GM23338 (cell line): ENCODE measurements around the gene EIF3J. TPM values are rescaled to one million over a fixed set of nuclear protein-coding genes. Genes with fewer than 3 reads are reported as not detected.

Source experiments
- polyA plus RNA-seq: library from polyadenylated mRNA; unstranded; fragments of >200 nt; fragmentation: Nextera tagmentation; extraction: Ambion mirVana; gene quantifications from 2 replicates; pipeline ENCODE4 v1.2.1, GENCODE V29; 2016
- total RNA-seq: library from RNA; depleted of rRNA; stranded (reverse); fragments of >200 nt; shearing (Covaris generic); gene quantifications from 2 replicates; pipeline ENCODE4 v1.2.3, GENCODE V29; 2014; rRNA removed

The EIF3J gene
- total and polyA plus RNA-seq, 2 experiments from 2014 or later: 62.7 to 66.6 TPM

Other genes starting within 250 kb of the EIF3J start
- 50.4 and 53.4 TPM in 2 replicates for gene GOLM2, start 248.4 kb upstream of the EIF3J start, total RNA-seq
- gene GOLM2, start 248.4 kb upstream of the EIF3J start, polyA plus RNA-seq: 20.5 and 22.5 TPM in 2 replicates
- gene CTDSPL2, start 109.5 kb upstream of the EIF3J start, total RNA-seq: 71.7 and 86.2 TPM in 2 replicates
- gene CTDSPL2, start 109.5 kb upstream of the EIF3J start, polyA plus RNA-seq: 42.2 TPM in 2 replicates
- gene SPG11, start 126.5 kb downstream of the EIF3J start, total RNA-seq: 35.7 and 42.2 TPM in 2 replicates
- 23.3 and 23.9 TPM in 2 replicates for gene SPG11, start 126.5 kb downstream of the EIF3J start, polyA plus RNA-seq
- 0.35 TPM in 1 of 2 replicates, not detected in the other for gene PATL2, start 174.2 kb downstream of the EIF3J start, total RNA-seq
- gene PATL2, start 174.2 kb downstream of the EIF3J start, polyA plus RNA-seq: 0.10 and 0.19 TPM in 2 replicates
- gene B2M, start 174.4 kb downstream of the EIF3J start, total RNA-seq: 167 and 183 TPM in 2 replicates
- 180 and 191 TPM in 2 replicates for gene B2M, start 174.4 kb downstream of the EIF3J start, polyA plus RNA-seq
- gene TRIM69, start 199.4 kb downstream of the EIF3J start, total RNA-seq: 7.0 and 8.3 TPM in 2 replicates
- gene TRIM69, start 199.4 kb downstream of the EIF3J start, polyA plus RNA-seq: 3.5 and 4.3 TPM in 2 replicates